ENCODE measurements around the gene TRAF3IP1. TPM values are rescaled to one million over a fixed set of nuclear protein-coding genes. Genes with fewer than 3 reads are reported as not detected.

TRAF3IP1 gene
- total and polyA plus RNA-seq, 2 of the 13 experiments (the other 11 are each of a cell fraction or from before 2014, with no cell fraction given) = 4.1 to 12.9 TPM

GRCh38 chr2:238314576-238314975 is 5.7 kb upstream of the TRAF3IP1 start:
- POLR2A ChIA-PET = no interaction called here
- ATAC-seq (peak; percentile 41), DNase-seq (ENCODE audit: low spot score) (no peak), FAIRE-seq (no peak)
- Histone ChIP-seq H3K36me3 (replicated peaks in 1 of 2; ENCODE audit: control insufficient read depth in 1 of 2, insufficient read depth in 2 of 2, low read length in 2 of 2) (no peaks in the 10 kb centered on the region), H2AFZ (ENCODE audit: low read length) (no peak overlapping the region), H3K4me2 (ENCODE audit: low read depth, low read length) (no peak overlapping the region), H3K79me2 (ENCODE audit: insufficient read depth, low read length) (no peaks in the 10 kb centered on the region), H3K9me3 (ENCODE audit: low read length) (no peaks in the 10 kb centered on the region), H3K27me3 (ENCODE audit: control insufficient read depth in 1 of 2, insufficient read depth in 2 of 2, low read length in 2 of 2) (peaks cover 11 to 24% of the 10 kb centered on the region in 2 experiments; a peak in 4 of 5 replicates), H3K4me3 (replicated peaks in 1 of 3; ENCODE audit: insufficient read depth in 1 of 3, low read depth in 2 of 3, low read length in 3 of 3) (no peak overlapping the region), H3K9ac (ENCODE audit: insufficient read depth, low read depth, low read length) (no peak overlapping the region), H3K4me1 (ENCODE audit: insufficient read depth, low read length) (peaks cover 6% of the 10 kb centered on the region), H3K27ac (ENCODE audit: extremely low read length, insufficient read depth, low read length) (no peak overlapping the region), H4K20me1 (ENCODE audit: insufficient read depth, low read length) (no peaks in the 10 kb centered on the region)
- intact Hi-C loops (cut with micrococcal nuclease; ENCODE audit: unreplicated experiment) = no loop called here
- WGBS (ENCODE audit: low lambda C conversion rate) = 55% methylated on average over 4 of the region's 8 CpGs
- TF ChIP-seq BCL6 (CRISPR knock-in tag; IDR thresholded peaks at IDR 0.05) (no peak), HES4 (CRISPR knock-in tag; IDR thresholded peaks at IDR 0.05; ENCODE audit: borderline replicate concordance) (no peak), SPEN (CRISPR knock-in tag; IDR thresholded peaks at IDR 0.05; ENCODE audit: low read depth) (no peak), DBP (CRISPR knock-in tag; IDR thresholded peaks at IDR 0.05; ENCODE audit: not compliant biosample characterization) (no peak), ZNF552 (CRISPR knock-in tag; IDR thresholded peaks at IDR 0.05; ENCODE audit: borderline replicate concordance) (no peak), RBFOX2 (IDR thresholded peaks at IDR 0.05; ENCODE audit: low read depth, low read length) (no peak), ISX (CRISPR knock-in tag; conservative IDR thresholded peaks at IDR 0.05) (no peak), ZNF512B (CRISPR knock-in tag; IDR thresholded peaks at IDR 0.05; ENCODE audit: borderline replicate concordance) (no peak), LBX2 (CRISPR knock-in tag; IDR thresholded peaks at IDR 0.05; ENCODE audit: borderline replicate concordance) (no peak), GATAD2A (CRISPR knock-in tag; IDR thresholded peaks at IDR 0.05) (no peak), BRCA1 (CRISPR knock-in tag; IDR thresholded peaks at IDR 0.05) (no peak), FOXP1 (IDR thresholded peaks at IDR 0.05) (no peak), FOXP1 (CRISPR knock-in tag; IDR thresholded peaks at IDR 0.05) (no peak), ZNF720 (CRISPR knock-in tag; IDR thresholded peaks at IDR 0.05) (no peak), ZNF615 (CRISPR knock-in tag; IDR thresholded peaks at IDR 0.05; ENCODE audit: borderline replicate concordance) (no peak), ARHGAP35 (CRISPR knock-in tag; IDR thresholded peaks at IDR 0.05; ENCODE audit: borderline replicate concordance) (no peak), GLMP (CRISPR knock-in tag; IDR thresholded peaks at IDR 0.05; ENCODE audit: borderline replicate concordance) (no peak), ZBTB7B (CRISPR knock-in tag; IDR thresholded peaks at IDR 0.05) (no peak)
- CTCF ChIA-PET (ENCODE audit: low intra/inter-chr PET ratio, low total read pairs) = no interaction called here
- no TSS peak for BruUV-seq (replicated peaks)
- in situ Hi-C loops (cut with HindIII; ENCODE audit: extremely low pct_ligation_motif_present, low pct_unique_long_range_greater_than_20kb) = no loop called here
